GM18508 (cell line): ENCODE data around the gene CFLAR.
"Not testable (repeated sequence)": the region's sequence is repeated elsewhere in the genome, so short reads cannot be mapped to it uniquely, and the experiment has no call there.

Experiments
- ATAC-seq: cut with Tn5 transposase; IDR thresholded peaks from one replicate; pipeline ENCODE4 v1.9.1; 2021; ENCODE audit warnings: moderate number of reproducible peaks; ENCODE audit not compliant: insufficient read depth, unreplicated experiment

CFLAR gene

DNA sequence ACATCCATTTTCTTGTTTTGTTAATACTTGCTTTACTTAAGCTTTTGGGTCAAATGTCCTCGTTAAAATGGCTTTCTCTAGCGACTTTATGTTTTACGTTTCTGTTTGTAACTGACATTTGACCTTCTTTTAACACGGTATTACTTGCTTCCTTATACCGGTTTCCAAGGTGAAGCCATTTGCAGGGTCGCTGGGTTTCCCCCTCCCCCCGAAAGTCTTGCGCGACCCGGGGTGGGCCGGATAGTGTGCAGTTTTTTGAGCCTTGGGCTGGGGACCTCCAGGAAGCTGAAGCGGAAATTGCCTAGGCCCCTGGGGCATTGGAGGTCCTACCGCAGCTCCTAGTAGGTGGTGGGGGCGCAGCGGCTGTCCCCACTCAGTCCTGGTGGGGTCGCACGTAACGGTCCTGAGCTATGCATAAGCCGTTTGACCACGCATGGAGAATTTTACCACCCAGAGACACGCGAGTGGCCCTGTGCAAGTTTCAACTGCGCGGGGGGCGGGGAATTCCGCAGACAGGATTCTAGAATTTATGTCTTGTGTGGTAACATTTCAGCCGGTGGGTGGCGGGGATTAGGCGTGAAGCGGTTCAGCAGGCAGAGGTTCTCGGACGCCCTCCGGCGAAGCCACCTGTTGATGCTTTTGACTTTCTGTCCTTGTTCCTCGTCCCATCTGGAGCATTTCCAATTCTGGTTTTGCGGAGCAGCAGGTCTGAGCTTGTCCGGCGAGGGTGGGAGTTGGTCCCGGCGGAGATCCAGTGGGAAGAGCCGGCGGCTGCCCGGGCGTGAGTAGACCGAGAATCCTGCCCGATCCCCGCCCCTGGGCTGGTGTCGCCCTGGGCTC is 2.4 kb downstream of the CFLAR start:
- peak; percentile 38 for ATAC-seq

DNA sequence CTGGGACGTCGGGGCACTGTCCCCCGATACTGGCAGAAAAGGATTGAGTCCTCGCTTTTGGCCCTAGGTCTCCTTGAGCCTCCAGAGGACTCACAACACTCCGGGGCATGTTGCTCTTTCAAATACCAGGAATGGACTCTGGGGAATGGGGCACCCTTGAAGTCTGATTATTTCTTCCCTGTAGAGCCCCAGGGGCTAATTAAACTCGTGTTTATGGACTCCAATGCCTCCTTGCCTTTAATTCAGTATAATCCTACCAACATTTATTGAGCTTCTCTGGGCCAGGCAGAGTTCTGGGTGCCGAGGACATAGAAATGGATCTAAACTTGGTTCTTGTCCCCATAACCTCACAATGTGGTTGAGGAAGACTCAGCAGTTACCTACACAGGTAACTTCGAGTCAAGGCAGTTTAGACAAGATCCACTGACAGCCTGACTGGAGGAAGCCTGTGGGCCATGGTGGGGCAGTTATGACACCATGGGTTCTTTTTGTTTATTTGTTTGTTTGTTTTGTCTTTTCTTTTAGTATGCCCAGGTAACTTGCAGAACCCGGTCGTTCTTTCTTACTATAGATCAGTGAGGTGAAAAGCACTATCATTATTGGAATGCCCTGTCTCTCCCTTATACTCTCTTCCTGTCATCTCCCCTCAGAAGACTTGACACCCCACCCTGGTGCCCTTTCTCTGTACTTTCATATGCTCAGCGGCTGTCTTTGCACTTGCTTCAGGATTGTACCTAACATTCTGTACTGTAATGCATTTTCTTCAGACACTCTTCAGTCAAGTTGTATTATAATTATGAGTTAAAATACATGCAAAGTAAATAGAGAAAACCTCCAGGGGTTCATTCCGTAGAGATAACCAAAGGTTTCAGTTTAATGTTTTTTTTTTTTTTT is 3.2 kb downstream of the CFLAR start:
- ATAC-seq, result no peak

DNA sequence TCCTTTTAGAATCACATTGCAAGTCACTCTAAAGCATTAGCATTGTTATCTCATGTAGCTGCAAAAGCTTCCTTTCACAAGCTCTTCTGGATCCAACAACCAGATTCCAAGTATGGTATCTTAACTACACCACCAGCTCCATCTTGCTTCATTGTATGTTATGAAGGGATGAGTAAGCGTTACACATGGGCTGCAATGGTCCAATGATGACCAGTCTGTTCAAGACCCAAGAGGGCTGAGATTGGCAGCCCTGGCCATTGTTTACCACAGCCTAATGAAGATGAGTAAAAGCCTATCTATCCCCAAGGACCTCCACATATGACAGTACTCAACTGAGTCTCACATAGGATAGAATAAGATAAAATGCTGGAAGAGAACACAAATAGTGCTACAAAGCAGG is 6.3 kb downstream of the CFLAR start:
- no peak for ATAC-seq

DNA sequence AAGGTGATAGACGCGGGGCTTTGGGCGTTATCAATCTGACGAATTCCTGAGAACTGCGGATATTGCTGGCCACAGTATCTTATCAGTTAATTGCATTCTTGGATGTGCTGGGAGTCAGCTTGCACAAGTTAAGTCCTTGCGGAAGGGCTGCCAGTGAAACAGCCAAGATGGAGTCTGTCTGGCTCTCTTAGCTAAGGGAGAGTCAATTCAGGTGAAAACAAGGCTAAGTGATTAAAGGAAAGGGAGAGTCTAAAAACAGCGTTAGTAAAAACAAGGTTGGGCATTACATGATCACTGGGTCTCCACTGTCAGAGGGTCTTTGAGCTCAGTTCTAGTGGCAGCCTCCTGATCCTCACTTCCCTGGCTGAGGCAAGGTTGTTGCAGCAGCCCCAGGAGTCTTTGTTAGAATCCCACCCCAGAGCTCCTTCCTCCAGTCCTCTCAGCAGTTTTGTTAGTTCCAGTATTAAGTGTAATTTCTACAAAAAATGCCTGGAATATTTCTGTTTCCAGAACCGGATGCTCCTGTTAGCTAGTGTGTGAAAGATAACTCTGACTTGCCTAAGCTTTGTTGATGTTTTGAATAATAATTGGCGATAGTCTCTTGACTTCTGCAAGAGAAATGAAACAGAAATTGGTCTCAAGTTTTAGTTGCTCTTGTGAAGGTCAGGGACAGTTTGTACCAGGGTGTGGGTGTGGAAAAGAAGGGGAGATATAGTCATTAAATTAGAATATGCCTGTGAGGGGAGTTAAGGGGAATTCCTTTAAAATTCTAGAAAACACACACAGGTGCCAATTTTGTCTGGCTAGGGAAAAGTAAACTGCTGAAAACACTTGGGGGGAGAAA is 10.6 kb downstream of the CFLAR start:
- peak; percentile 24 for ATAC-seq

DNA sequence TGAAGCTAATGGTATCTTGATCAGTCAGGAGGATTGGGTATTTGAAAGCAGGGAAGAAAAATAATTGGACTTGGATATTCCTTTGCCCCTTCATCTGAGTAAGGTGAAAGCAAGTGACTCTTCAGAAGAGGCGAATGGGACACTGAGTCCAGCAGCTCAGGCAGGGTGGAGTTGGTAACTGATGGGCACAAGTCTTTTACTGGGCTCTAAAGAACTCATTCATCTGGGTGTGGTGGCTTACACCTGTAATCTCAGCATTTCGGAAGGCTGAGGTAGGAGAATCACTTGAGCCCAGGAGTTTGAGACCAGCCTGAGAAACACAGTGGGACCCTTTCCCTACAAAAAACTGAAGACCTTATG is 11.2 kb downstream of the CFLAR start:
- no peak for ATAC-seq

DNA sequence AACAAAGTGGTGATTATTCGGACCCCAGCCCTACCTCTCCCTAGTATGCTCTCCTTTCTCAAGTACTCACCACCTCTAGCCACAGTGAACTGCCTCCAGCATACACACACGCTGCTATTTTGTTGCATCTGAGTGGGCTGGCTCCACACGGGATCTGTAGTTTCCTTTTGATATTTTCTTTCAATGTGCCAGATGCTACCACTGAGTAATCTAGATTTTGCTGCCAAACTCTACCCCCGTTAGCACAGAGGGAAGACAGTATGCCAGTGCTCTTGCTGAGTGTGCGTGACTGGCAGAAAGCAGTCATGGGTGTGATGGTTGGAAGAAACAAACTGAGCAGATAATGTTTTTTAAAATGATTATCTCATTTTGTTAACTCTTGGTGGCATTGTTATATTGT is 11.6 kb downstream of the CFLAR start:
- ATAC-seq, result no peak

DNA sequence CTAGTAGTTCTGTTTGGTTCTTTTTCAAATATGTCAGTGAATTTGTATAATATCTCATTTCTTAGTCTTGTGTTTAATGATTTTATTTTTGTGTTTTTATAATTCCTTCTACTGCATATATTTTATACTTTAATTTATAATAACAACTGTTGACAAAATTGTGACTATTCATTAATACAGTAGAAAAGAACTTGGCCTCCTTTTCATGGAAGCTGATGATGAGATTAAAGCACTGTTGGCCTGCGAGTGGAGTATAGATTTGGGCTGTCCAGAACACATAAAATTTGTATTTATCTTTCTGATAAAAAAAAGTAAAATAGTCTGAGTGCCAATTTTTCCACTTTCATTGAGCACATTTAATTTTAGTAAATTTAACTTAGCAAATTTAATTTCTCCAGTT is 12.1 kb downstream of the CFLAR start:
- no peak for ATAC-seq

DNA sequence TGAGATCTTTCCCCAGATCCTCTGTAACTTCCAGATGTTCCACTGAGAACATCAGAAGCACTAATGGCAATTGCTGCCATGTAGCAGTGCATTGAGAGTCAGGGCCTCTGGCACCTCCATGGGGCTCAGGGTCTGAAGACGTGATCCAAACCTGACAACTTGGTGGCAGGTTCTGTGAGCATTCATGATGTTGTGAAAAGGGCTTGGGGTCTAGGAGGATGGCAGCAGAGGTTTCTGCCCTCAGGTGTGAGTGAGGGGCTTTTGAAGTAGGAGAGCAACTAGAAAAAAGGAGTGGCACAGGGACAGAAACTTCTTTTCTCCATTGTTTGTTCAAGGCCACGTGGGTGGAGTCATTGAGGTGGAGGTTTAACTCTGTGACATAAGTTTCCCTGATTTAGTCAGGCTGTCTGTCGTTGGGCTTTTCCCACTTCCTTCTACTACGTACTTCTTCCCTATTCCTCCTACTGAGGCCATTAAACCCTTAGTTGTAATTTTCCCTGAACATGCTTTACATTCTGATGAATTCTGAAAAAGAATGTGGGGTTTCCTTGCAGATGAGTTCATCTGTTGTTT is 13.1 kb downstream of the CFLAR start:
- no peak for ATAC-seq

DNA sequence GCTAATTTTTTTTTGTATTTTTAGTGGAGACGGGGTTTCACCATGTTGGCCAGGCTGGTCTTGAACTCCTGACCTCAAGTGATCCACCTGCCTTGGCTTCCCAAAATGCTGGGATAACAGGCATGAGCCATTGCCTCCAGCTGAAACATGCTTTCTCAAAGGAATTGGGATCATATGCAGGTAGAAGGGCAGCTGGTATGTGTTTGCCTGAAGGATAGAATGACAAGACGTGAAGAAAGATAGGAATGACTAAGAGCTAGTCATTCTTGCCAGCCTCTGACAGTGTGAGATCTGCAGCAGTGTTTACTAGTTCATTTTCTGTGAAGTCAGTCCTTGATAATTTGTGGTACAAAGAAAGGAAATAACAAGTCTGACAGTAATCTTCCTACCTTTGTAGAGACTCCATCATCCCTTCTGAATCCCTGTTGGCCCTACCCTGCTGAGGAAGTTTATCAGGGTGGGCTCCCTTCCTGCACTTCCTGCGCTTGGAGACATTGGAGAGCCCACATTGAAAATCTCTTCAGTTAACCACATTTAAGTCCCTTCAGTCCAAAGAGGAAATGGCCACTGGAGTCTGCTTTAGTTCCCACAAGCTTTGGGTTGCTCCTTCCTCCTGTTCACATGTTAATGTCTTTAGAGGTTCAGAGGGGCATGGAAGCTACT is 14.7 kb downstream of the CFLAR start:
- ATAC-seq, result no peak

DNA sequence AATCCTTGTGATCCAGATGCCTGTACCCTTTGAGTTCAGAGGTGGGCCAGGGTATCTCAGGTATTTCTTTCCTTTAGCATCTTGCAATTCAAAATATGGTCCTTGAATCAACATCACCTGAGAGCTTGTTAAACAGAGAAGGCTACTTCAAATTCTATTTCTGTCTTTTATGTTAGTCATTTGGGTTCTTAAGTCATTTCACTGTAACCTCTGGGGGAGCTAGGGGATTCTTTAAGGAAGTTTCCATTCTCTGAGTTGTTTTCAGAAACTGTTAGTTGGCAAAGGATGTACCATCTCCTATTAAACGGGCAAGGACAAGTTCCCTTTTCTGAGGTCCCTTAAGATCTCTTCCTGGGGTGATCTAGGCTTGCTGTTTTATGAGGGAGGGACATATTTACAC is 16.6 kb downstream of the CFLAR start:
- ATAC-seq, result no peak

DNA sequence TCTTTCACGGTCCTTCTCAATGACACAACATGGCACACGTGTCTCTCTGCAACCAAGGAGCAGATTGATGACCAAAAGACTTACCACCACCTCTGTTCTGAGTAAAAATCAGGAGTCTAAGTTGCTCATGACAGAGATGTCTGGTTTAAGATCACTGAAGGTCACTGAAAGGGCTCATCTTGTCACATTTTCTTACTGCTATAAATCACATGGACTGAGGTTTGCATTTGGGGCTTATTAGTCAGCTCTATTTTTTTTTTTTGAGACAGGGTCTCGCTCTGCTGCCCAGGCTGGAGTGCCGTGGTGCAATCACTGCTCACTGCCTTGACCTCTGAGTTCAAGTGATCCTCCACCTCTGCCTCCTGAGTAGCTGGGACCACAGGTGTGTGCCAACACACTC is 19.4 kb downstream of the CFLAR start:
- no peak for ATAC-seq

DNA sequence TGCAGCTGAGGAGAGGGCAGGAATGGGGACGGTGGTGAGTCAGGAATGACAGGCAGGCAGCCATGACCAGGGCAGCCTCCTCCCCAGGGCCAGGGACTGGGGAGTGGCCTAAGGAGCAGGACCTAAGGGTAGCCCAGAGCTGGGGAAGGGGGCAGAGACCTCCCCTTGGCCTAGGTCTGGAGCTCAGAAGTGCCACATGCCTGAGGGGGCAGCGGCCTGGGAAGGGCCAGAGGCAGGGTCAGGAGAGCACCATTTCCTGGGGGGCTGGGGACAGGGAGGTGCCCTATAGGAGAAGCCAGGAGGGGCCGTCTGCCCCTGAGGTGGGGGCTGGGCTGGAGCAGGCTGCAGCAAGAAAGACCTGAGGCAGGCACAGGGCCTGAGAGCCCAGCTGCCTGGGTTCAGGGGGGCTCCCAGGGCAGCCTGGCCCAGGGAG is 20.9 kb downstream of the CFLAR start:
- no peak for ATAC-seq

DNA sequence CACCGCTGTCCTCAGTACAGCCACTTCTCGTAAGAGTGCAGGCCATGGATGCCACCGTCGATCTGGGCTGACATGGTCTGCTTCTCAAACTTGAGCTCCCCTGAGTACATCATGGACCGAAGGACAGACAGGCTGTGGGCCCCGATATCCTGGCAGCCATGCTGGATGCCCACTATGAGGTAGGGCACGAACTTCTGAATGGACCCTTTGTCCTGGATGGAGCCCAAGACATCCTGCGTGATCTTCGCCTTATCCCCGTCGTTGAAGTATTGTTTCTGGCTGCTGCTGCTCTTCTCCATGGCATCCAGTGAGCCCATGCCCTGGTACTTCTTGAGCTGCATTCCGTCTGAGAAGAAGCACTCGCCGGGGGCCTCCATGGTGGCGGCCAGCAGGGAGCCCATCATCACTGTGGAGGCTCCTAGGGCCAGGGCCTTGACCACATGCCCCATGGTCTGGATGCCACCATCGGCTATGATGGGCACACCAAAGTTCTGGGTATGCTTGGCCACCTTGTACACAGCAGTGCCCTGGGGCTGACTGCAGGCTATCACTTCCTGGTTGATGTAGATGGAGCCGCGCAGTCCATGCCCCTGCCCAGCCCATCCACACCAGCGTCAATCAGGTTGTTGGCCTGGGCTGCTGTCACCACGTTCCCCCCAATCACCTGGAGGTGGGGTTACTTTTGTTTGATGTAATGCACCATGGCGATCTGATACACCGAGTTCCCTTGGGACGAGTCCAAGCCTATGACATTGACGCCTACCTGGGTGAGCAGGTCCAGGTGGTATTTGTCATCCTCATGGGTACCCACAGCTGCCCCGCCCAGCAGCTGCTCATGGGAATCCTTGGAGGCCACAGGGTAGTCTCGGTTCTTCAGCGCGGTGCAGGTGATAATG is 21.8 kb downstream of the CFLAR start:
- no peak for ATAC-seq

DNA sequence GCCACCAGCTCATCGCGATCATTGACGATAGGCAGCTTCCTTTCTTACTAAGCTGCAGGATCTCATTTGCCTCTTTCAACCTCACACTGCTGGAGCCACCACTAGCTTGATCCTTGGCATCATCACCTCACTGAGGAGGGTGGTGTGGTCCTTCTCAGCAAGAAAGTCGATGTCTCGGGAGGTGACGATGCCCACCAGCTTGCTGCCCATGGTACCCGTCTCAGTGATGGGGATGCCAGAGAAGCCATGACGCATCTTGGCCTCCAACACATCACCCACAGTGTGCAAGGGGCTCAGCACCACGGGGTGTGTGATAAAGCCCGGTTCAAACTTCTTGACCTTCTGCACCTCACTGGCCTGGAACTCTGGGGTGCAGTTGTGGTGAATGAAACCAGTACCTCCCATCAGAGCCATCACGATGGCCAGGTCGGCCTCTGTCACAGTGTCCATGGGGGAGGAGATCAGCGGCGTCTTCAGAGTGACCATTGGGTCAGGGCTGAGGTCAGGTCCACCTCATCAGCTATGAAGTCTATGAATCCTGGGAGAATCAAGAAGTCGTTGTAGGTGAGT is 22.5 kb downstream of the CFLAR start:
- no peak for ATAC-seq

DNA sequence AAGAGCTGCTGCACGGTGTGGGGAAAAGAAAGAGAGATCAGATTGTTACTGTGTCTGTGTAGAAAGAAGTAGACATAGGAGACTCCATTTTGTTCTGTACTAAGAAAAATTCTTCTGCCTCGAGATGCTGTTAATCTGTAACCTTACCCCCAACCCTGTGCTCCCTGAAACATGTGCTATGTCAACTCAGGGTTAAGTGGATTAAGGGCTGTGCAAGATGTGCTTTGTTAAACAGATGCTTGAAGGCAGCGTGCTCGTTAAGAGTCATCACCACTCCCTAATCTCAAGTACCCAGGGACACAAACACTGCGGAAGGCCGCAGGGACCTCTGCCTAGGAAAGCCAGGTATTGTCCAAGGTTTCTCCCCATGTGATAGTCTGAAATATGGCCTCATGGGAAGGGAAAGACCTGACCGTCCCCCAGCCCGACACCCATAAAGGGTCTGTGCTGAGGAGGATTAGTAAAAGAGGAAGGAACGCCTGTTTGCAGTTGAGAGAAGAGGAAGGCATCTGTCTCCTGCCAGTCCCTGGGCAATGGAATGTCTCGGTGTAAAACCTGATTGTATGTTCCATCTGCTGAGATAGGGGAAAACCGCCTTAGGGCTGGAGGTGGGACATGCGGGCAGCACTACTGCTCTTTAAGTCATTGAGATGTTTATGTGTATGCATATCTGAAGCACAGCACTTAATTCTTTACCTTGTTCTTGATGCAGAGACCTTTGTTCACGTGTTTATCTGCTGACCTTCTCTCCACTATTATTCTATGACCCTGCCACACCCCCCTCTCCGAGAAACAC is 23.2 kb downstream of the CFLAR start:
- not testable (repeated sequence) for ATAC-seq

DNA sequence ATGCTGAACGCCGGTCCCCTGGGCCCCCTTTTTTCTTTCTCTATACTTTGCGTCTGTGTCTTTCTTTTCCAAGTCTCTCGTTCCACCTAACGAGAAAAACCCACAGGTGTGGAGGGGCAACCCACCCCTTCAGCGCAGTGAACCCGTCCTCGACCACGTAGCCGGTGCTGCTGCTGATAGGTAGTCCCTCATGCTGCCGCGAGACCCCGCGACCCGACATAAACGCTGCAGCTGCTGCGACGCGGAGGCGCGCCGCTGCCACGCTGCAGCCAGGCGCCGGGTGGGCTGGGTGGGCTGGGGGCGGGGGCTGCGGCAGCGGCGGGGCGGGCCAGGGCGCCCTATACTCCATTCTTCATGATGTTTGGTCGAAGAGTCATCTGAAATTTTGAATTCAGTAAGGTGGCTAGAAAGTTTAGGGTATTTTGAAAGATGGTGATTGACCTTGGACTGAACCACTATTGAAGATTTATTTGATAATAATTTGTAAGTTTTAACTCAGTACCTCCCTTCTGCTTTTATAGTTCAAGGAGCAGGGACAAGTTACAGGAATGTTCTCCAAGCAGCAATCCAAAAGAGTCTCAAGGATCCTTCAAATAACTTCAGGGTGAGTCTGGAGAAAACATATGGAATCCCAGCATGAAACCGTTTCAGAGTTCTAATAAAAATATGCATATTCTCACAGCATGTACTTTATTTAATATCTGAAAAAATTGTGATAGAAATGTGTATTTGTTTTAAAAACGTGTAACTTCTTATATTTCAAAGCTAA is 24.1 kb downstream of the CFLAR start:
- ATAC-seq, result no peak
